COLO668 (cell line): Measurements from ENCODE around the gene CUBN.
A peak's percentile ranks its signal among the peaks of the same experiment; 100 is the strongest.
"Not testable (repeated sequence)": the region's sequence is repeated elsewhere in the genome, so short reads cannot be mapped to it uniquely, and the experiment has no call there.

Experiments used
- DNase-seq: peaks from one replicate; lab custom pipeline; 2025; ENCODE audit not compliant: unreplicated experiment; lab: John Stamatoyannopoulos, UW

Gene CUBN

DNA sequence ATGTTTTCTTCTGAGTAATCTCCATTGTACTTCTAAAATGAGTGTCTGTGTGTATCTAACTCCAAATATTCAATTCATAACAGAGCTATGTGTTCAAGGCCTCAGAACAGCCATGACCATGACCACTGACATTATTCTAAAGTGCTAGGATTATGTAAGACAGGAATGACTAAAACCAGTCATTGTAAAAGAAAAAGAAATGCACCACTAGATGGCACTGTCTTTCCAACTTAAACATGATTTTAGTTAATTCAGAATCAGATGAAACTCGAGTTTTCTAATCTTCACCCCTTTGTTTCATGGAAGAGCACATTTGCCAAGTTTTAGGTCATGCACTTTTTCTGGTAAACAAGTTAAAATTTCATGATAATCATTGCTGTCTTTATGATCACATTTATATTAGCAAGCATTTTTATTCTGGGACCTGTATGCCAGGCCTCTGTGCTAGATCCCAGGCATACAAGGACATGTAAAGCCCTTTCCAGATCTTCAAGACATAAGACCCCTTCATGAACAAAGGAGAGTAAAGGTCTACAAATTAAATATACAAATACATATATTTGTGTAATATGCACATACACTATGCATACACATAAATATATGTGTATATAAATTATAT, 286.2 kb downstream of the CUBN start:
- no peak for DNase-seq

DNA sequence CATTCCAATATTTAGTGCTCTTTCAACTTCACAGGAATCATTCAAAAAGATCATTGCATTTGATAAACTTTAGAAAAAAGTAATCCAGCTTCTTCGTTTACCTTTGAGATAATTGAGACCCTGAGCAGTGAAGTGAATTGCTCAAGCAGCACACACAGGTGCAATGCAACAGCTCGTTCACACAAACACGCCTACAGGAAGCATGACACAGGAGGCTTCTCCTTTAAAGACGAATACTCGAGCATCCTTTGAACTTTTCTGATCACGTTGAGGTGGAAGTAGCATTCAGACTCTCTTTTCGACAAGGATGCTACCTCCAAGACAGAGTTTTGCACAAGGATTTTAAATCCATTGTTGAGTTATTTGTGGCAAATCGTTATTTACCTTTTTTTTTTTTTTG, 294.4 kb downstream of the CUBN start:
- no peak for DNase-seq

- no peak for DNase-seq
Measured at GRCh38 chr10:16832351-16833080, 297.1 kb downstream of the CUBN start.

GRCh38 chr10:16828701-16829175, 300.9 kb downstream of the CUBN start:
- DNase-seq: no peak

DNA sequence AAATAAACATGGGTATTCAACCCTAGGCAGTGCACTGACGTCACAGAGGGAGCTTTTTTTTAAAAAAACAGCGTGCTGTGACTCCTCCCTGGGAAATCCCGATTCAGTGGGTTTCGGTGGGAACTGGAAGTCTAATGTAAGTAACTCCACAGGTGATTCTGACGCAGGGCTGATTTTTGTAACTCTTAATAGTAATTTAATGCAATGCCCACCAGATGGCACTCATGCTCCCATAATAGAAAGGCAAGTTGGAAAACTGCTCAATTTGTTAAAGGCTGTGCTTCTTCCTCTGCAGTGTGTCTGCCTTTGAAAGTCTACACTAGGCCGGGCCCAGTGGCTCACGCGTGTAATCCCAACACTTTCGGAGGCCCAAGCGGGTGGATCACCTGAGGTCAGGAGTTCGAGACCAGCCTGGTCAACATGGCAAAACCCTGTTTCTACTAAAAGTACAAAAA, 301.5 kb downstream of the CUBN start:
- peak; percentile 43 for DNase-seq

DNA sequence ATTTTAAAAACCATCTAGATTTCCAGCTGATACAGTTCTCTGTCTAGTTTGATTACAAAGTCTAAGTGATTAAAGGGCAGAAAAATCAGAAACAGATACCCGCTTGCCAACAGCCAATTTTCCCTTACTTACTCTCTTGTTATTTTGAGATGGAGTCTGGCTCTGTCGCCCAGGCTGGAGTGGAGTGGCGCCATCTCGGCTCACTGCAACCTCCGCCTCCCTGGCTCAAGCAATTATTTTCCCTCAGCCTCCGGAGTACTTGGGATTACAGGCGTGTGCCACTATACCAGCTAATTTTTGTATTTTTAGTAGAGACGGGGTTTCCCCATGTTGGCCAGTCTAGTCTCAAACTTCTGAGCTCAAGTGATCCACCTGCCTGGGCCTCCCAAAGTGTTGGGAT, 302.1 kb downstream of the CUBN start:
- DNase-seq: not testable (repeated sequence)

GRCh38 chr10:16822726-16823360, 306.8 kb downstream of the CUBN start:
- no peak for DNase-seq

GRCh38 chr10:16822027-16822426, 307.6 kb downstream of the CUBN start:
- no peak for DNase-seq

GRCh38 chr10:16820421-16820820, 309.2 kb downstream of the CUBN start:
- DNase-seq: no peak

DNA sequence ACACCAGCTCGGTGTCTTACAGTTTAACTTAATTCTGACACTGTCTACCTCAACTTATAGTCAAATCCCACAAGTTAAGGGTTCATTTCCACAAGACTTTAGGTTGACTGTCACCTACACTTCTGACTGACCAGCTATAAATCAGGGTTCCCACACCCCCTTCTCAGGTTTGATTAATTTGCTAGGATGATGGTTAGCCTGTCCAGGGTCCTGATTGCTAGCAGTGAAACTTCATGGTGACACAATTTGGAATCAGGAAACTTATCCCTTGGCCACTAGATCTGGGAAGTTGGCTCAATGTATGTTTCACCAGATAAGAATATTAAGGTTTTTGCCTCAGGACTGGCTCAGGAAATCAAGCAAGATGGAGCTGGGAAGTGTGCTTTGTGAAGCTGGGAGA, 309.6 kb downstream of the CUBN start:
- no peak for DNase-seq

DNA sequence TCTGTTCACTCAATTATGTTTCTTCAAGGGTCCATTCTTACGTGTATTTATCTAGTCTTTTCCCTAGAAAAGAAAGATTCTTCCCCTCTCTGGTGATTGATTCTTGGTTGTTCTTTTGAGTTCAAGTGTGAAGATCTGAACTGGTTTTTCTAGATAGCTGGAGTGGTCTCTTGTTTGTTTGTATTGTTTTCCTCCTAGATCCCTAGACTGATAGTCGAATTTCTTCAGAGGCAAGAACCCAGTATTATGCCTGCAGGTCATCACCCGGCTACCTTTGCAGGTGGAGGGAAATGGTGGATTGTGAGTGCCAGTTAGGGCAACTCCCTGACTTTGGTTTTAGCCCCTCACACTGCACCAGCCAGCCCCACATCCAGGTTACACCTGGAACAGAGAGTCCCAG, 310.2 kb downstream of the CUBN start:
- DNase-seq: no peak

GRCh38 chr10:16819026-16819425, 310.6 kb downstream of the CUBN start:
- DNase-seq: no peak

GRCh38 chr10:16817125-16818019, 312.2 kb downstream of the CUBN start, which contains the start of gene RSU1:
TSS of gene RSU1 (minus strand) at chr10:16817424. CDS start at chr10:16817081, 343 bp downstream.
- peak; percentile 96 for DNase-seq

GRCh38 chr10:16816830-16817124, 312.8 kb downstream of the CUBN start:
- no peak for DNase-seq

GRCh38 chr10:16816171-16816570, 313.4 kb downstream of the CUBN start:
- DNase-seq: peak; percentile 7

DNA sequence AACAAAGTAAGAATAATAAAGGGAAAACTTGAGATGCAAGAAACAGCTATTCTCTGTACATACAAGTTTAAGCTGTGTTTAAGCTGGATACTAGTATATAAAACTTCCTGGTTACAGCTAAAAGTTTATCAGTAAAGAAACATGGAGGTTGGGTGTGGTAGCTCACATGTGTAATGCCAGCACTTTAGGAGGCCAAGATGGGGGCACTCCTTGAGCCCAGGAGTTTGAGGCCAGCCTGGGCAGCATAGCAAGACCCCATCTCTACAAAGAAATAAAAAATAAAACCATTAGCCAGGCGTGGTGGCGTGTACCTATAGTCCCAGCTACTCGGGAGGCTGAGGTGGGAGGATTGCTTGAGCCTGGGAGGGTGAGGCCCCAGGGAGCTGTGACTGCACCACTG, 315.6 kb downstream of the CUBN start:
- DNase-seq: no peak

- no peak for DNase-seq
Measured at GRCh38 chr10:16812676-16813075, 316.9 kb downstream of the CUBN start.

- no peak for DNase-seq
Measured at GRCh38 chr10:16811765-16812164, 317.8 kb downstream of the CUBN start.

DNA sequence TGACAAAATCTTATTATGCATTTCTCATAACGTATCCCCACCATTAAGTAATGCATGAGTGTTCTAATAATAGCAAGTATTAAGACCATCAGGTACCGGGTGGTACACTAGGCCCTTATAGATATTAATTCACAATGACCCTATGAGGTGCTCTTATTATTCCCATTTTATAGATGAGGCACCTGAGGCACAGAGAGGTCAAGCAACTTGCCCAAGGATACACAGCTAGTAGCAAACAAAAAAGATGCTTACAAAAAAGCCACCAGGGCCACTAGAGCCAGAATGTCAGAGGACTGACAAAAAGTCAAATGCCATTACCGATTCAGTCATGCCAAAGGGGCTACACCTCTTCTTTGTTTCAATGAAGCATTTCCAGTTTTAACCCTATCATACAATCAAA, 318.3 kb downstream of the CUBN start:
- no peak for DNase-seq

DNA sequence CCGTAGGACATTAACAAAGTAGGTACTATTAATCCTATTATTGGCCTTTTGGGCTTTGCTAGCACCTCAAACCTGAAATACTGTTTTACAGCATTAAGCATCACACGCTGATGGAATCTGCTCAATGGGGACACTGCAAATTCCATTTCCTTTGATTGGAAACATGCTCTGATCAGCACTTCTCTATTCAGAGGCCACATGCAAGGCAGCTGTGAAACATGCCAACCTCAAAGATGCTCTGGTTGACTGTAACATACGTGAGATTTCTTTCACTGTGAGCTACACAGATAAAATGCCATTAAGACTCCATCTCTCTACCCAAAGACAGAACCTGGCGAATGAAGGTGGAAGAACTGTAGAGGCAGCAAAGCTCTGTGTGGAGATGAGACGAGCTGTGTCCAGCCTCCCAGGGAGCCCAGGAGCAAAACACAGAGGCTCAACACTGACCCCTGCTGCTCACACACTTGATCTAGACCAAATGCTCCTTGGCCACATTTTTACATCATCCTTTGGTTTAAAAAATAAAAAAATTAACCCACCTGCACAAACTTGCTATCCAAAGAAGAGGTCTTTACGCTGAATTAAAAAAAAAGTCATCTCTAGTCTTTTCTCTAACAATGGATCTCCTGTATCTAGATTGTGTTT, 320.4 kb downstream of the CUBN start:
- DNase-seq: peak; percentile 33

DNA sequence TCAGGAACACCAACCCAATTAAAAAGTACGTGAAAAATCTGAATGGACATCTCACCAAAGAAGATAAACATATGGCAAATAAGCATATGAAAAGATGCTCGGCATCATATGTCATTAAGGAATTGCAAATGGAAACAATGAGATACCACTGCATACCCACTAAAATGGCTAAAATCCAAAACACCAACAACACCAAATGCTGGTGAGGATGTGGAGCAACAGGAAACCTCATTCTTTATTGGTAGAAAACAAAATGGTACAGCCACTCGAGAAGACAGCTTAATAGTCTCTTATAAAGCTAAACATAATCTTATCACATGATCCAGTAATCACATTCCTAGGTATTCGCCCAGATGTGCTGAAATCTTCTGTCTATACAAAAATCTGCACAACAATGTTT, 325.5 kb downstream of the CUBN start:
- no peak for DNase-seq
